H9 (cell line): ENCODE results near the gene AQP7. TPM values are rescaled to one million over a fixed set of nuclear protein-coding genes. Genes with fewer than 3 reads are reported as not detected.
A peak's percentile ranks its signal among the peaks of the same experiment; 100 is the strongest.
"Not testable (repeated sequence)": the region's sequence is repeated elsewhere in the genome, so short reads cannot be mapped to it uniquely, and the experiment has no call there.

ENCODE experiments used
- DNase-seq: peaks from one replicate; pipeline ENCODE4 v3.0.0-alpha.2; 2017
- H2AFZ ChIP-seq: one replicate; pipeline ENCODE4 v1.6.1; 2013; ENCODE audit warnings: mild to moderate bottlenecking, low read length, control low read depth, moderate library complexity
- H2AK5ac ChIP-seq: 2 replicates; pipeline ENCODE4 v1.6.1; 2013; ENCODE audit warnings: low read length, control low read depth, mixed read lengths; ENCODE audit not compliant: insufficient read length
- H2BK120ac ChIP-seq: one replicate; pipeline ENCODE4 v1.6.1; 2013; ENCODE audit warnings: low read depth, mild to moderate bottlenecking, low read length, control low read depth, inconsistent platforms; ENCODE audit not compliant: poor library complexity, severe bottlenecking
- H2BK12ac ChIP-seq: 2 replicates; pipeline ENCODE4 v1.6.1; 2013; ENCODE audit warnings: low read length, control low read depth, mixed read lengths, low read depth; ENCODE audit not compliant: insufficient read length
- H2BK15ac ChIP-seq: 2 replicates; pipeline ENCODE4 v1.6.1; 2013; ENCODE audit warnings: low read depth, low read length, control low read depth
- H2BK20ac ChIP-seq: one replicate; pipeline ENCODE4 v1.6.1; 2013; ENCODE audit warnings: low read depth, mild to moderate bottlenecking, low read length, control low read depth, inconsistent platforms; ENCODE audit not compliant: poor library complexity, severe bottlenecking
- H2BK5ac ChIP-seq: 2 replicates; pipeline ENCODE4 v1.6.1; 2013; ENCODE audit warnings: low read length, control low read depth, mixed read lengths; ENCODE audit not compliant: insufficient read length
- H3K14ac ChIP-seq: 2 replicates; pipeline ENCODE4 v1.6.1; 2013; ENCODE audit warnings: low read length, control low read depth; ENCODE audit not compliant: insufficient read depth
- H3K18ac ChIP-seq: 2 replicates; pipeline ENCODE4 v1.6.1; 2013; ENCODE audit warnings: low read depth, mild to moderate bottlenecking, mixed read lengths, low read length, control low read depth; ENCODE audit not compliant: insufficient read length
- H3K23ac ChIP-seq: 2 replicates; pipeline ENCODE4 v1.6.1; 2013; ENCODE audit warnings: low read length, control low read depth, mixed read lengths, low read depth; ENCODE audit not compliant: insufficient read length
- H3K23me2 ChIP-seq: 2 replicates; pipeline ENCODE4 v1.6.1; 2013; ENCODE audit warnings: low read depth, mild to moderate bottlenecking, mixed read lengths, low read length, control low read depth; ENCODE audit not compliant: insufficient read length, poor library complexity, severe bottlenecking
- H3K27ac ChIP-seq: 2 replicates; pipeline ENCODE4 v1.5.1; 2013; ENCODE audit warnings: low read length, control low read depth, mixed read lengths, low read depth; ENCODE audit not compliant: insufficient read length
- H3K27me3 ChIP-seq: 2 replicates; pipeline ENCODE4 v1.6.1; 2013; ENCODE audit warnings: low read length, control low read depth, inconsistent platforms; ENCODE audit not compliant: insufficient read depth
- H3K4ac ChIP-seq: 2 replicates; pipeline ENCODE4 v1.6.1; 2013; ENCODE audit warnings: low read depth, mild to moderate bottlenecking, control low read depth, inconsistent platforms, low read length, moderate library complexity
- H3K4me1 ChIP-seq: 2 replicates; pipeline ENCODE4 v1.6.1; 2013; ENCODE audit warnings: low read length, control low read depth, inconsistent platforms; ENCODE audit not compliant: insufficient read depth
- H3K4me2 ChIP-seq: 2 replicates; pipeline ENCODE4 v1.6.1; 2013; ENCODE audit warnings: low read length, control low read depth, mixed read lengths; ENCODE audit not compliant: insufficient read length, insufficient read depth
- H3K56ac ChIP-seq: 2 replicates; pipeline ENCODE4 v1.6.1; 2013; ENCODE audit warnings: low read depth, mild to moderate bottlenecking, mixed read lengths, low read length, control low read depth; ENCODE audit not compliant: insufficient read length
- H3K79me1 ChIP-seq: 2 replicates; pipeline ENCODE4 v1.6.1; 2013; ENCODE audit warnings: low read depth, mild to moderate bottlenecking, moderate library complexity, low read length, control low read depth, inconsistent platforms; ENCODE audit not compliant: insufficient read depth, poor library complexity, severe bottlenecking
- H3K79me2 ChIP-seq: 2 replicates; pipeline ENCODE4 v1.6.1; 2013; ENCODE audit warnings: low read length, control low read depth, inconsistent platforms; ENCODE audit not compliant: insufficient read depth
- H3K9ac ChIP-seq: 2 replicates; pipeline ENCODE4 v1.6.1; 2013; ENCODE audit warnings: low read length, control low read depth, mixed read lengths; ENCODE audit not compliant: insufficient read length; ENCODE audit errors: extremely low read depth
- H3K9me3 ChIP-seq: one replicate; pipeline ENCODE4 v1.6.1; 2013; ENCODE audit warnings: low read depth, low read length, inconsistent platforms; ENCODE audit not compliant: control insufficient read depth
- H3T11ph ChIP-seq: one replicate; pipeline ENCODE4 v1.6.1; 2013; ENCODE audit warnings: mild to moderate bottlenecking, low read length, control low read depth, inconsistent platforms
- H4K20me1 ChIP-seq: one replicate; pipeline ENCODE4 v1.6.1; 2013; ENCODE audit not compliant: control insufficient read depth, insufficient read length, insufficient read depth
- H4K5ac ChIP-seq: 2 replicates; pipeline ENCODE4 v1.6.1; 2013; ENCODE audit warnings: low read depth, mild to moderate bottlenecking, mixed read lengths, low read length, control low read depth; ENCODE audit not compliant: insufficient read length
- H4K8ac ChIP-seq: replicated peaks from 2 replicates; pipeline ENCODE4 v1.6.1; 2013; ENCODE audit warnings: low read length, control low read depth, mixed read lengths, low read depth; ENCODE audit not compliant: insufficient read length
- H4K91ac ChIP-seq: 2 replicates; pipeline ENCODE4 v1.6.1; 2013; ENCODE audit warnings: low read depth, mild to moderate bottlenecking, moderate library complexity, mixed read lengths, low read length, control low read depth; ENCODE audit not compliant: insufficient read length
- H3K27ac Mint-ChIP-seq, 3 experiments: 2 replicates in 2 of 3; 3 replicates in 1 of 3; pipeline ENCODE4 v1.8.0; 2020 to 2021; ENCODE audit warnings: mixed read lengths in 3 of 3, mild to moderate bottlenecking in 1 of 3, moderate library complexity in 1 of 3
- H3K27me3 Mint-ChIP-seq: 2 replicates; pipeline ENCODE4 v1.8.0; 2021; ENCODE audit warnings: low read depth, mild to moderate bottlenecking, moderate library complexity, mixed read lengths
- H3K36me3 Mint-ChIP-seq, 3 experiments: 2 replicates in 2 of 3; 3 replicates in 1 of 3; pipeline ENCODE4 v1.8.0; 2020 to 2021; ENCODE audit warnings: low read depth in 3 of 3, mixed read lengths in 3 of 3; ENCODE audit not compliant: insufficient read depth in 1 of 3
- H3K4me1 Mint-ChIP-seq, 2 experiments: 2 replicates each; pipeline ENCODE4 v1.8.0; 2020; ENCODE audit warnings: mixed read lengths in 2 of 2
- H3K4me3 Mint-ChIP-seq, 2 experiments: 2 replicates in 1 of 2; 3 replicates in 1 of 2; pipeline ENCODE4 v1.8.0; 2020 to 2021; ENCODE audit warnings: mild to moderate bottlenecking in 2 of 2, mixed read lengths in 2 of 2, moderate library complexity in 1 of 2
- H3K9me3 Mint-ChIP-seq, 2 experiments: 2 replicates in 1 of 2; 3 replicates in 1 of 2; pipeline ENCODE4 v1.8.0; 2020; ENCODE audit warnings: mild to moderate bottlenecking in 2 of 2, mixed read lengths in 2 of 2, moderate library complexity in 1 of 2
- WGBS: extraction: QIAGEN DNeasy Blood & Tissue Kit; methylation state at CpG from one replicate; pipeline ENCODE4 v1.1.7; 2013; ENCODE audit warnings: missing lambda C conversion rate, low lambda C conversion rate, mixed read lengths; ENCODE audit not compliant: insufficient read length; ENCODE audit errors: extremely low coverage; 5-methylcytosine and 5-hydroxymethylcytosine counted together
- total RNA-seq: library from RNA; stranded (reverse); gene quantifications from 2 replicates; pipeline ENCODE4 v1.2.1, GENCODE V29; 2021
- TF ChIP-seq, protein P1 (sequence below): fragments of 200-600 bp; sonication (generic); conservative IDR thresholded peaks from 3 replicates; pipeline ENCODE4 v1.8.0; 2021; ENCODE audit warnings: antibody characterized with exemption, mild to moderate bottlenecking

Gene AQP7
- total RNA-seq, 1 experiment from 2014 or later, result not detected

GRCh38 chr9:33403941-33404787 is 1.8 kb upstream of the AQP7 start:
- Histone ChIP-seq H4K91ac (no peak overlapping the region), H3K9me3 (no peaks in the 10 kb centered on the region), H4K5ac (no peak overlapping the region), H3K14ac (0 out of 2 replicates have a peak overlapping the region, but pooled peaks have one; percentile 59), H2BK12ac (no peak overlapping the region), H3K4me1 (no peaks in the 10 kb centered on the region), H3K23ac (no peak overlapping the region), H2AK5ac (no peak overlapping the region), H2BK120ac (no peak overlapping the region), H3K56ac (no peak overlapping the region), H3K4me2 (no peak overlapping the region), H3K27ac (no peak overlapping the region), H3K23me2 (no peaks in the 10 kb centered on the region), H3K27me3 (no peaks in the 10 kb centered on the region), H2BK15ac (no peak overlapping the region), H2AFZ (no peak overlapping the region), H3K9ac (no peak overlapping the region), H2BK5ac (no peak overlapping the region), H3K18ac (no peak overlapping the region), H3K79me1 (no peaks in the 10 kb centered on the region), H4K8ac (no peak overlapping the region), H4K20me1 (no peaks in the 10 kb centered on the region), H3K4ac (no peak overlapping the region), H2BK20ac (no peak overlapping the region), H3T11ph (no peak overlapping the region), H3K79me2 (no peaks in the 10 kb centered on the region)
- peak overlapping the region; percentile 10 to 67 (median 59); a peak in 4 of 7 replicates for H3K27ac Mint-ChIP-seq
- no peaks in the 10 kb centered on the region for H3K36me3 Mint-ChIP-seq
- no peak overlapping the region for H3K4me3 Mint-ChIP-seq
- no peaks in the 10 kb centered on the region; a peak in 1 of 5 replicates for H3K9me3 Mint-ChIP-seq
- TF ChIP-seq, protein P1, sequence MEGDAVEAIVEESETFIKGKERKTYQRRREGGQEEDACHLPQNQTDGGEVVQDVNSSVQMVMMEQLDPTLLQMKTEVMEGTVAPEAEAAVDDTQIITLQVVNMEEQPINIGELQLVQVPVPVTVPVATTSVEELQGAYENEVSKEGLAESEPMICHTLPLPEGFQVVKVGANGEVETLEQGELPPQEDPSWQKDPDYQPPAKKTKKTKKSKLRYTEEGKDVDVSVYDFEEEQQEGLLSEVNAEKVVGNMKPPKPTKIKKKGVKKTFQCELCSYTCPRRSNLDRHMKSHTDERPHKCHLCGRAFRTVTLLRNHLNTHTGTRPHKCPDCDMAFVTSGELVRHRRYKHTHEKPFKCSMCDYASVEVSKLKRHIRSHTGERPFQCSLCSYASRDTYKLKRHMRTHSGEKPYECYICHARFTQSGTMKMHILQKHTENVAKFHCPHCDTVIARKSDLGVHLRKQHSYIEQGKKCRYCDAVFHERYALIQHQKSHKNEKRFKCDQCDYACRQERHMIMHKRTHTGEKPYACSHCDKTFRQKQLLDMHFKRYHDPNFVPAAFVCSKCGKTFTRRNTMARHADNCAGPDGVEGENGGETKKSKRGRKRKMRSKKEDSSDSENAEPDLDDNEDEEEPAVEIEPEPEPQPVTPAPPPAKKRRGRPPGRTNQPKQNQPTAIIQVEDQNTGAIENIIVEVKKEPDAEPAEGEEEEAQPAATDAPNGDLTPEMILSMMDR, result no peak
- H3K27me3 Mint-ChIP-seq, result peaks cover 8% of the 10 kb centered on the region
- no CpG with 5 or more reads among the region's 17 CpGs for WGBS
- no peak for DNase-seq
- H3K4me1 Mint-ChIP-seq, result peaks cover 6 to 8% of the 10 kb centered on the region in 2 experiments; a peak in 3 of 4 replicates

DNA sequence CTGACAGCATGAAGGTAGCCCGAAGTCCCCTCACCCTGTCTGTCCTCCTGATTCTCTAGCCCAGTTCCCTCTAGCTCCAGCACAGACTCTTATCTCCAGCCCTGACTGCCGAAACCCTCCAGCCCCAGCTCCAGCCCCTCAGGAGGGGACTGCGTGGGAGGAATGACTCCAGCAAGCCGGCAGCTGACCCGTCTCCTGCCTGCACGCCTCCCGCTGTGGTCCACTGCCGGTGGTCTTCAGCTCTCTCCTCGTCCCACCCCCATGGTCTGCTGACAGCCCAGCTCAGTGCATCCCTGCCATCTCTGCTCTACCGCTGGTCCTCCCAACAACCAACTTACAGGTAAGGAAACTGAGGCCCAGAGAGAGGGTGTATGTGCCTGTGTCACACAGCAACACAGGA is 559 bp downstream of the AQP7 start:
- not testable (repeated sequence) for H4K91ac ChIP-seq, H3K4me3 Mint-ChIP-seq, H2BK15ac ChIP-seq, H3K9ac ChIP-seq, H3K23me2 ChIP-seq, H2BK12ac ChIP-seq, H3K9me3 ChIP-seq, H3K79me1 ChIP-seq, H2AFZ ChIP-seq, H3T11ph ChIP-seq, H3K27ac ChIP-seq, H2AK5ac ChIP-seq, H3K56ac ChIP-seq, H3K14ac ChIP-seq, H3K4ac ChIP-seq, H3K27me3 ChIP-seq, H4K5ac ChIP-seq, H2BK20ac ChIP-seq, H3K4me1 ChIP-seq, H3K27ac Mint-ChIP-seq, H2BK5ac ChIP-seq, H3K9me3 Mint-ChIP-seq, H4K8ac ChIP-seq, H3K4me2 ChIP-seq, H3K4me1 Mint-ChIP-seq, H3K23ac ChIP-seq, DNase-seq, H4K20me1 ChIP-seq, H3K79me2 ChIP-seq, H3K18ac ChIP-seq, H2BK120ac ChIP-seq, H3K36me3 Mint-ChIP-seq
- no CpG with 5 or more reads among the region's 10 CpGs for WGBS
- peaks cover 11% of the 10 kb centered on the region for H3K27me3 Mint-ChIP-seq
